Stimulated activated CD4-positive, alpha-beta T cell treated with anti-CD3 and anti-CD28 coated beads, Interleukin-1b, Interleukin-23, amount 100 ng/mL, for 48 hours (primary cell): ENCODE results near the gene ALG11.
A peak's percentile ranks its signal among the peaks of the same experiment; 100 is the strongest.

ENCODE experiments used
- DNase-seq: peaks from one replicate; pipeline ENCODE4 v3.0.0-alpha.2; 2020

Gene ALG11

DNA sequence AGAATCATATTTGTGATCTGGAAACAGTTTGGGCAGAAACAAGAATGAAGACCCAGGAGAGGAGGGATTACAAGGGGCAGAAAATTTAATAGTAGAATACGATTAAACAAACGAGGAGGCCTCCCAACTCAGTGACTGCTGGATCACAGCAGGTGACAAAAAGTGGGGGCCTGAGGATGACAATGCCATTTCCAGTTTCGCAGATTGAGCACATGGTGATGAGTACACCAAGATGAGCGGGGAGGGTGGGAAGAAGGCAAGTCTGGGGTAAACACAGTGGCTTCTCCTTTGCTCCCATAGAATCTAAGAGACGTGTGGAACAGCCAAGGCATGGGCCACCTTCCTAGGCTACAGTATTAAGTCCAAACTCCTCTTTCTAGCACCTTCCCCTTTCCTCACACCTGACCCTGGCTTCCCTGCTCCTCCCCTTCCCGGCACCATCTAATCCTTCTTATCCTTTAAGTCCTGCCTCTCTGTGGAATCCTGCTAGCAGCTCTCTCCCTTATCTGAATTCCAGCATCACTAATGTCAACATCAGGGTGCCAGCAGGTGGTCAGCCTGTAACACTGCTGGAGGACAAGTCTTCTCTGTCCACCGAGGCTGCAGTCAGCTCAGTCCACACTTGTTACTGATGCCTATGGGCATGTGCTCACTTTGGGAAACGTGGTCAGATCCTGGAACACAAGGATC lies 14.4 kb upstream of the ALG11 start:
- no peak for DNase-seq

DNA sequence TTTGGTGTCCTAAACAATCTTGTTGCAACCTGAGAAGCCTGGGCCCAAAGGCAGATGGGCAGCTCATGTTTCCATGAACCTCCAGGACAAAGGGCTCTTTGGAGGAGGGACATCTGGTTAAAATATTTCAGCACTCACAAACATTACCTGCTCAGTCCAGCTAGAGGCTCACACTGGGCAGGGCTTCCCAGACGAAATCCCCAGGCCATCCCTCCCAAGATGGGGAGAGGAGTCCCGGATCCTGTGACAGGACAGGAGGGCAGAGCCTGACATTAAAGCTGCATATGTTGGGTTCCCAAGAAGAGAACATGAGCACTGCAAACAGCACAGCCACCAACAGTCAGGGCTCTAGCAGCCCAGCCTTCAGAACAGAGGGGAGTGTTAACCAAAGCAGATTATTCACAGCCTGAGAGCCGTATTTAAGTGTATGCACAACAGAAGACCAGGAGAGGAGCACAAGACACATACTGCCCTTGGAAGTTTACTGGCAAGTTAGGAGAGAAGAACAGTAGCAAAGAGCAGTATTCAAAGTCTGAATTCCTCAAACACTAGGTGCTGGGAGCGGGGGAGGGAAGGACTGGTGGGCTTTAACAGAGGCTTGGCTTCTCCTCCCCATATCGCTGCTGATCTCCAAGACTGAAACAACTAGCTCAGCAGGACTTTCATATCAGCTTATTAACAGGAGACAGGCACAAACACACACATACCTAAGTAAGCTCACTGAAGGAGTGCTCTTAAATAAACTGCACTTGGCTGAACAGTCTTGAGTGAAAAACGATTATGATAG lies 13.3 kb upstream of the ALG11 start:
- no peak for DNase-seq

DNA sequence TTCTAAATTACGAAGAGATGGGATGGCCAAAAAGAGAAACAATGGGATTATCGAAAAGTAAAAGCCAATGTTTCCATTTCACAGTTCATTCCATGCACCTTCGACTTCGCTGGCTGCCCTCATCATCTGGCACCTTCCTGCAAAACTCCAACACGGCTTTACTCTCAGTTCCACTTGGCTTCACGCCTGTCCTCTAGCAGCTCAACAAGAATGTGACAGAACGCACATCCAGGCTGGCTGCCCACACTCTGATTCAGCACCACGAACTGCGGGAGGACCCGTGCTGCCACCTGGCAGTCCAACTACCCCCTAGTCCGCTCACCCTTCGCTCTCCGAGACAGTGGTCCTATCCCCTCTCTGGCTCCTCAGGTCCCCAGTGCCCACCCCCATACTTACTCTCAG lies 12.7 kb upstream of the ALG11 start:
- no peak for DNase-seq

DNA sequence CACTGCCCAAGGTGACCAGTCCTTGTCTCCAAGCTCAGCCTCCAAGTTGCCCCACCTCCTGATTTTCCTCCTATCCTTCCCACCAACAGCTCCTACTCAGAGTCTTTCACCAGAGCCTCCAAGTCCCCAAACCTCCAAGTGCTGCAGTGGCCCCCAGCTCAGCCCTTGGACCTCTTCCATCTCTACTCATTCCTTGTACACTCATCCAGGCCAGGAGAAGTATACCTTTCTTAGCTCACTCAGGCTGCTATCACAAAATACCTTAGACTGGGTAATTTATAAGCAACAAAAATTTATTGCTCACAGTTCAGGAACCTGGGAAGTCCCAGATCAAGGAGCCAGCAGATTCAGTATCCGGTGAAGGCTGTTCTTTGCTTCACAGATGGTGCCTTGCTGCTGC lies 12.3 kb upstream of the ALG11 start:
- DNase-seq: no peak

- DNase-seq: no peak
These were observed 11.0 kb upstream of the ALG11 start for GRCh38 chr13:52001120-52001731.

- DNase-seq: no peak
These were observed 9.8 kb upstream of the ALG11 start for GRCh38 chr13:52002361-52002760.

GRCh38 chr13:52003541-52003940 lies 8.7 kb upstream of the ALG11 start:
- no peak for DNase-seq

GRCh38 chr13:52004511-52005170 lies 7.6 kb upstream of the ALG11 start:
- DNase-seq: no peak

DNA sequence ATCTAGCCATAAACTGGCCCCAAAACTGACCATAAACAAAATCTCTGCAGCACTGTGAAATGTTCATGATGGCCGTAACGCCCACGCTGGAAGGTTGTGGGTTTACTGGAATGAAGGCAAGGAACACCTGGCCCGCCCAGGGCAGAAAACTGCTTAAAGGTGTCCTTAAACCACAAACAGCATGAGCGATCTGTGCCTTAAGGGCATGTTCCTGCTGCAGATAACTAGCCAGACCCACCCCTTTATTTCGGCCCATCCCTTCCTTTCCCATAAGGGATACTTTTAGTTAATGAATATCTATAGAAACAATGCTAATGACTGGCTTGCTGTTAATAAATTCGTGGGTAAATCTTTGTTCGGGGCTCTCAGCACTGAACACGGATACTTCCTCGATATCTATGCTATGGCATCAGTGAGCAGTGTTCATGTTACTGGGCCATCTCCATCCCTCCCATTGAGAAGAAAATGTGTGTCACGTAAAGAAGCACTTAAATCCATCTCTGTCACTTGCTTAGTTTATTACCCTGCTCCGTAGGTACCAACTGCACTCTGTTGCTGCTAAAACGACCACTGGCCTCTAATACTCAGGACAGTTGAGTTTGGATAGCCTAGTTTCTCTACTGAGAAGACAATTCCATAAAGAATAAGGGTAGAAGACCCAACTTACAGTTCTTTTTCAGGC lies 6.2 kb upstream of the ALG11 start:
- no peak for DNase-seq

DNA sequence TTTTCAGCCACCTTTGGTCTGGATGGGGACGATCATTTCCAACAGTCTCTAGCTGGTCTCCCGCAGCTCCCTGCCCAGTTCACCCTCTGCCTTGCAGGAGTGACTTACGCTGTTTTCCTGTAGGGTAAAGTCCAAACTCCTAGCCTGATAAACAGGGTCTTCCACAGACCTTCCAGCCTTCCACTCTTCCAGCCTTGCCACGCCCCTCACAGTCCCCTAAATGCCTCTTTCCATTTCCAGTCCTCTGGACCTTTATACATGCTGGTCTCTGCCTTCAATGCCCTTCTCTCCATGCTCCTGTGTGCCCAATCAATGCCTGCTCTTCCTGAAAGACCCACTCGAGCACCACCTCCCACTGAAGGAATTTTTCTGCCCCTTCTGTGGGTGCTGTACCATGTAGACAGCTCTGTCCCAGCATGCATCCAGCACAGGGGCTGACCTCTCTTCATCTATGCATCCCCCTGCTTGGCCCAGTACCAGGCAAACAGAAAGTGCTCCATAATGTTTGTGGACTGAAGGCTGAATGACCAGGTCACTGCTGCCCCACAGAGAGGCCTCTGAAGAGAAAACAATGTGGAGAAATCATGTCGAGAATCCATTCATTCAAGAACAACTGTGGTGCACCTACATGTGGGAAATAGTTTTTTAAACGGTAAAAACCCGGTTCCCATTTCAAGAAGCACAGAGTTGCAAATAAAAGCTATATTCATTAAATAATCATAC lies 5.5 kb upstream of the ALG11 start:
- DNase-seq: no peak

DNA sequence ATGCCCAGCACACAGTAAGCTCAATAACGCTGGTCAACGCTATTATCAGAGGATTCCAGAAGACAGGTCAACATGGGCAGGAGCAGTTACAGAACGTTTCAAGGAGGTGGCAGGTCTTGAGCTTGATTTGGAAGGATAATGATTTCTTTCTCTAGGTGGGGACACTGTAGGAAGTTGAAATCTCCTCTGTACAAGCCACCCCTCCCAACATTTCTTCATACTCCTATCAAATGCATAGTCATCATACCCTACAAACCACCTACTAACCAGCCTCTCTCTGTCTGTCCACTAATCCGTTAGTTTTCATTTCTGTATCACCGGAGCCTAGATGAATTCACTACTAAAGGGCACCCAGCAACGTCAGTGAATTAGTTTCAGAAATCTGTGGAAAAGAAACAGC lies 2.3 kb upstream of the ALG11 start:
- DNase-seq: no peak

DNA sequence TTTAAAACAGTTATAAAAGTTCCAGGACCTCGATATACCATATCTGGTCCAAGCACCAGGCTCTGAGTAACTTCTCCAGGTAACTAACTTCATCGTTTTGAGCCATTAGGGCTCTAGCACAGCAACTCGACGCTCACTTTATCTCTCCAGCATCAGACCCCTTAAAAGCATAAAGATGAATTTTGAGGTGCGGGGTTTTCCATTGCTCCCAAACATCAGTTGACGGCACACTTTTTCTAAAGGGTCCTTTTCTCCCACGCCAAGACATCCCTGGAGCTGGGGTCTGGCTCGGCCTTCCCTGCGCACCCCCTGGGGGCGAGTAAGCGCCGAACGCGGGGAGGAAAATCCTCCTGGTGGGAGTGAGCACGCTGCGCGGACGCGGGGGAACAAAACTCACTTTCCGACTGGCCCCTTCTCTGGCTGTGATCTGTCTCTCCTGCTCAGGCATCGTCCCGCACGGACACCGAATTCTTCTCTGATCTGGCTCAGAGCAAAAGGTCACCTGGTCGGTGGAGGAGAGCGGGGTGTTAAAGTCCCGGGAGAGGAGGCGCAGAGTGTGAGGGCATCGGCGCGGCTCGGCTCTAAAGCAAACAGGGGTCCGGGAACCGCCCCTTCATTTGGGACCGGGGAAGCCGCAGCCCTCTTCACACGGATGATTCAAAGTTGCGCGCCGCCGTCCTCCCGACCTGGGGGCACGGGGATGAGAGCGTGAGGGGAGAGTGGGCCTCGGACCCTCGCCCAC lies 1.1 kb upstream of the ALG11 start, which contains the start of gene ATP7B:
Gene ATP7B (minus strand): TSS at position 561 of the 742 bp plus-strand sequence. CDS start 113 bp downstream, at position 448.
- DNase-seq: peak; percentile 3

DNA sequence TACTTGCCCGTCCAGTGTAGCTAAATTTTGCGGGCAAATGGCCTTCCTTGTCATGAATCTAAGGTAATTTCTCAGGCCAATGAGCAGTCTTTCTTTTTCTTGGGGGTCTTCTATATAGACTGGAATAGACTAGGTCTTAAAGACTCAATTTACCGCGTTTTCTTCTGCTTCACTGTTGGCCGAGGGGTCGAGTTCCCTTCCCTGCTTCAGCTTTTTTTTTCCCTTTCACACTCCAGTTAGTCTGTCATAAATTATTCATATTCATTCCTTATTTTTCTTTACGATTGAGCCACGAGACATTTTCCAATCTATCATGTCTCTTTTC lies 276 bp downstream of the ALG11 start:
- DNase-seq: no peak

GRCh38 chr13:52016296-52016695 lies 4.1 kb downstream of the ALG11 start:
- DNase-seq: no peak

DNA sequence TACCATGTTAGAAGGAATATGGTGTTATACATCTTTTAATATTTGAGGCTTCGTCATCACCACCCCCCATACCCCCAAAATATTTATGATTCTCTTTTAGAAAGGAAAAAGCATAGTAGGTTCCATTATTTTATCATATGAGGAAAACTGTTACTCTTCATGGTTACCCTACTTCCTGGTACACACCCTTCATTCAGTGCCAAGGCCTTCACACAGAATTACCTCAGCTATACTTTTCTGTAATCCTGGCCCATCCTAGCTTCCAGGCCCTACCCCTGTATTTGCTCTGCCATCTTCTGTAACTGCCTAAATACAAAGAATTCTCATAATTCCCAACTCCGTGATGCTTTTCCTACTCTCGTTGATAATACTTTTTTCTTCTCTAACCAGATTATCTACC lies 8.0 kb downstream of the ALG11 start:
- no peak for DNase-seq

DNA sequence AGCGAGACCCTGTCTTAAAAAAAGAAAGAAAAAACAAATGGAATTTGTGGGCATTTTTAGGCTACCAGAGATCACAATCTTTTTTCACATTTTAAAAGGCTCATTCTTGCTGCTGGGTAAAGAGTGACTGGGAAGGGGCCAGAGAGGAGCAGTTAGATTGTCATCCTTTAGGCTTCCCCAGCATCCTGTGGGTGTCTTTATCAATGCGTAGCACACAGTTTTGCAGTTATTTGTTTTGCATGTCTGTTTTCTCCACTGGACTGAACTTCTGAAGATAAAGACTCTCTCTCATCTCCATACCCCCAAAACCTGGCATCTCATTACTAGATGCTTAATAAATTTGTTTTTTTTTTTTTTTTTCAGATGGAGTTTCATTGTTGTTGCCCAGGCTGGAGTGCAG lies 10.2 kb downstream of the ALG11 start:
- DNase-seq: no peak

DNA sequence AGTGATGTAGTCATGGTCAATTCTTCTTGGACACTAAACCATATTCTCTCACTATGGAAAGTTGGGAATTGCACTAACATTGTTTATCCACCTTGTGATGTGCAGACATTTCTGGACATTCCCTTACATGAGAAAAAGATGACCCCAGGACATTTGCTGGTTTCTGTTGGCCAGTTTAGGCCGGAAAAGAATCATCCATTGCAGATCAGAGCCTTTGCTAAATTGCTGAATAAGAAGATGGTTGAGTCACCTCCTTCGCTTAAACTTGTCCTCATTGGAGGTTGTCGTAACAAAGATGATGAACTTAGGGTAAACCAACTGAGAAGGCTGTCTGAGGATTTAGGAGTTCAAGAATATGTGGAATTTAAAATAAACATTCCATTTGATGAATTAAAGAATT lies 12.3 kb downstream of the ALG11 start, which contains the start of gene UTP14C:
Gene UTP14C (plus strand): TSS at position 211 of the 400 bp plus-strand sequence. CDS start 4,114 bp downstream, outside the sequence.
- DNase-seq: no peak

DNA sequence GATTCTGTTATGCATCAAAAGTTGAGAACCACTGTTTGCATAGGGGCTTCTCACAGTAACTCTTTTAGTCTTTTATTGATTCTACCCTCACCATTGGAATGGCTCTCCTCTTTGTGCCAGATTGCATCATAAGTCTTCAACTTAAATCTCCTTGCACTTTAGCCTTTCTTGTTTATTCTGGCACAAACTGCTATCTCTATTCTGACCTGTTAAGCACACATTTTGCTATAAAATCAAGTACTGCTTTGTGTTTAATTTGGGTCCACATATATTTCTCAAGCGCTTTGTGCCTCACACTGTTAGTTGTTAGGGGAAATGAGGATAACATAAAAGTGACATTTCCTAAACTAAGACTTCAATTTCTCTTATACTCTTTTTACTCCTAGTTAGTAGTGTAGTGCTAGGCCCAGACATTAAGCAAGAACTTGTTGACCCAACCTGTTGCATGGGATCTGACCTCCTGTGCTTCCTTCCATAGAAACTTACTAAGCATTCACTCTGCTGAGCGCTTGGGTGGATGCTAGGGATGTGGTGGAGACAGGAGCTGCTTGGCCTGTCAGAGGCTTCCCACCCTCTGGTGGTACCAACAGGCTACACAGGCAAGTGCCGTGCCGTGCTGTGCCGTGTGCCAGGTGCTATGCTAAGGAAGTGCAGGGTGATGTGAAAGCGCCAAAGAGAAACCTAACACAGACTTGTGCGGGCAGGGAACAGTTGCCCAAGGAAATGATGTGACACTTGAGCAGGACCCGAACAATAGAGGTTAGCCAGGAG lies 13.5 kb downstream of the ALG11 start:
- no peak for DNase-seq

- no peak for DNase-seq
These were observed 14.0 kb downstream of the ALG11 start for GRCh38 chr13:52026246-52026626.

DNA sequence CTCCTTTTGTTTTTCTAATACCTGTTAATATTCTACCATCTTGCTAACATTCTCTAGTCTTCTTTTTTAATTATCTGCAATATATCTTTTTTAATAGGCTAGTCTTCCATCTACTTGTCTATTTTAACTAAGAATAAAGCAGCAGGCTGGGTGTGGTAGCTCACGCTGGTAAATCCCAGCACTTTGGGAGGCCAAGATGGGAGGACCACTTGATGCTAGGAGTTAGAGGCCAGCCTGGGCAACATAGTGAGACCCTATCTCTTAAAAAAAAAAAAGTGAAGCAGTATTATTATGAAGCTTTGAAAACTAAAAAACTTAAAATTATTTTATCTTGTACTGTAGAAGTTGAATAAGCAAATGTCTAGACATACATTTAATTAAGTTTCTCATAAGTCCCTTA lies 15.6 kb downstream of the ALG11 start:
- no peak for DNase-seq

GRCh38 chr13:52029569-52029968 lies 17.4 kb downstream of the ALG11 start:
- DNase-seq: no peak
